H1 (cell line): Measurements from ENCODE around the gene ARID5B. TPM values are rescaled to one million over a fixed set of nuclear protein-coding genes. Genes with fewer than 3 reads are reported as not detected.

Experiments used
- CTCF ChIA-PET: fragments of 300-600 bp; sonication (Branson Sonifier 250); formaldehyde crosslinking; loops from one replicate; lab custom pipeline; 2021; ENCODE audit not compliant: partially characterized antibody; lab: Charles Lee
- POLR2A ChIA-PET: fragments of 300-600 bp; sonication (Branson Sonifier 250); formaldehyde crosslinking; loops from one replicate; lab custom pipeline; 2021; ENCODE audit warnings: inconsistent platforms; ENCODE audit not compliant: partially characterized antibody; lab: Charles Lee
- DNase-seq, 2 experiments: peaks; one replicate each; pipeline versions ENCODE4 v3.0.0 to v3.0.0-alpha.2; 2010 to 2022; ENCODE audit warnings: low spot score in 2 of 2, low read depth in 1 of 2, mixed read lengths in 1 of 2
- FAIRE-seq: peaks from 2 replicates; lab custom pipeline; 2011; peaks lifted over from hg19 to GRCh38; lab: Jason Lieb, UNC
- H2AFZ ChIP-seq: 2 replicates; pipeline ENCODE4 v1.8.1; 2012; ENCODE audit warnings: low read length, inconsistent platforms
- H2AK5ac ChIP-seq: 2 replicates; pipeline ENCODE4 v1.6.1; 2013; ENCODE audit warnings: low read depth, low read length
- H2BK120ac ChIP-seq: replicated peaks from 2 replicates; pipeline ENCODE3; 2013; ENCODE audit warnings: low read depth, low read length, inconsistent platforms
- H2BK12ac ChIP-seq: 2 replicates; pipeline ENCODE4 v1.6.1; 2013; ENCODE audit warnings: low read depth, low read length
- H2BK15ac ChIP-seq: 2 replicates; pipeline ENCODE4 v1.6.1; 2013; ENCODE audit warnings: low read length
- H2BK20ac ChIP-seq: 2 replicates; pipeline ENCODE4 v1.6.1; 2013; ENCODE audit warnings: low read length
- H2BK5ac ChIP-seq: 2 replicates; pipeline ENCODE4 v1.6.1; 2013; ENCODE audit warnings: low read depth, low read length
- H3K14ac ChIP-seq: 2 replicates; pipeline ENCODE4 v1.6.1; 2013; ENCODE audit warnings: inconsistent platforms; ENCODE audit not compliant: insufficient read length
- H3K18ac ChIP-seq: 2 replicates; pipeline ENCODE4 v1.6.1; 2013; ENCODE audit warnings: low read length; ENCODE audit errors: extremely low read depth
- H3K23ac ChIP-seq: 2 replicates; pipeline ENCODE4 v1.6.1; 2013; ENCODE audit warnings: inconsistent platforms; ENCODE audit not compliant: insufficient read length
- H3K23me2 ChIP-seq: 2 replicates; pipeline ENCODE4 v1.6.1; 2013; ENCODE audit warnings: low read depth, low read length
- H3K27ac ChIP-seq: 2 replicates; pipeline ENCODE4 v1.6.1; 2011; ENCODE audit warnings: low read depth, low read length, inconsistent platforms
- H3K27me3 ChIP-seq, 4 experiments: replicated peaks in 1 of 4; 1 replicate in 1 of 4; 2 replicates in 3 of 4; pipeline versions ENCODE4 v1.6.1 to v1.8.1; 2011 to 2013; ENCODE audit warnings: low read length in 3 of 4, mild to moderate bottlenecking in 3 of 4, inconsistent platforms in 2 of 4, mixed read lengths in 2 of 4, moderate library complexity in 1 of 4; ENCODE audit not compliant: control insufficient read depth in 3 of 4, insufficient read depth in 3 of 4; ENCODE audit errors: extremely low read depth in 1 of 4
- H3K36me3 ChIP-seq, 4 experiments: 2 replicates each; pipeline versions ENCODE4 v1.6.1 to v1.8.1; 2011 to 2013; ENCODE audit warnings: mild to moderate bottlenecking in 4 of 4, low read length in 3 of 4, moderate library complexity in 2 of 4, control low read depth in 1 of 4, inconsistent platforms in 1 of 4; ENCODE audit not compliant: insufficient read depth in 4 of 4, control insufficient read depth in 2 of 4
- H3K4ac ChIP-seq: replicated peaks from 2 replicates; pipeline ENCODE3; 2013; ENCODE audit warnings: low read length, low read depth, mixed read lengths, inconsistent platforms; ENCODE audit not compliant: insufficient read length
- H3K4me1 ChIP-seq, 4 experiments: replicated peaks in 1 of 4; 1 replicate in 1 of 4; 2 replicates in 3 of 4; pipeline versions ENCODE4 v1.6.1 to v1.8.1; 2011 to 2013; ENCODE audit warnings: low read length in 3 of 4, inconsistent platforms in 2 of 4, mixed read lengths in 1 of 4; ENCODE audit not compliant: insufficient read depth in 4 of 4, control insufficient read depth in 3 of 4
- H3K4me2 ChIP-seq, 2 experiments: 2 replicates each; pipeline versions ENCODE4 v1.6.1 to v1.8.1; 2011 to 2013; ENCODE audit warnings: low read depth in 2 of 2, low read length in 2 of 2, control low read depth in 1 of 2, inconsistent platforms in 1 of 2, mild to moderate bottlenecking in 1 of 2; ENCODE audit not compliant: insufficient read depth in 1 of 2
- H3K4me3 ChIP-seq, 4 experiments: fragments of 200-600, 300-600 bp in 1 of 4; sonication (generic), shearing (Covaris generic), sonication (Bioruptor Twin) in 1 of 4; 2 replicates each; pipeline versions ENCODE4 v1.5.1 to v1.8.1; 2011 to 2016; ENCODE audit warnings: low read length in 4 of 4, low read depth in 3 of 4, control low read depth in 2 of 4, inconsistent platforms in 2 of 4, mild to moderate bottlenecking in 2 of 4, mixed read lengths in 1 of 4, moderate library complexity in 1 of 4; ENCODE audit not compliant: insufficient read depth in 2 of 4; ENCODE audit errors: extremely low read depth in 1 of 4
- H3K56ac ChIP-seq: replicated peaks from 2 replicates; pipeline ENCODE3; 2013; ENCODE audit warnings: low read depth, mild to moderate bottlenecking, mixed read lengths, low read length, inconsistent platforms; ENCODE audit not compliant: insufficient read length
- H3K79me1 ChIP-seq: 2 replicates; pipeline ENCODE4 v1.6.1; 2013; ENCODE audit warnings: low read depth, low read length, control low read depth
- H3K79me2 ChIP-seq, 2 experiments: 2 replicates each; pipeline versions ENCODE4 v1.6.1 to v1.8.1; 2012 to 2013; ENCODE audit warnings: low read length in 2 of 2, mild to moderate bottlenecking in 2 of 2, inconsistent platforms in 1 of 2; ENCODE audit not compliant: insufficient read depth in 2 of 2, control insufficient read depth in 1 of 2
- H3K9ac ChIP-seq, 4 experiments: replicated peaks in 1 of 4; 1 replicate in 1 of 4; 2 replicates in 3 of 4; pipeline versions ENCODE4 v1.6.1 to v1.8.1; 2011 to 2013; ENCODE audit warnings: low read depth in 3 of 4, low read length in 3 of 4, control low read depth in 2 of 4, mild to moderate bottlenecking in 2 of 4, moderate library complexity in 2 of 4, inconsistent platforms in 1 of 4; ENCODE audit errors: extremely low read depth in 1 of 4
- H3K9me3 ChIP-seq, 2 experiments: 2 replicates each; pipeline versions ENCODE4 v1.6.1 to v1.8.1; 2012 to 2013; ENCODE audit warnings: mild to moderate bottlenecking in 2 of 2, moderate library complexity in 2 of 2, control low read depth in 1 of 2, inconsistent platforms in 1 of 2, low read depth in 1 of 2, low read length in 1 of 2, mixed read lengths in 1 of 2; ENCODE audit not compliant: insufficient read depth in 2 of 2
- H4K20me1 ChIP-seq, 2 experiments: replicated peaks in 1 of 2; 2 replicates each; pipeline versions ENCODE3 to v1.8.1; 2011 to 2013; ENCODE audit warnings: inconsistent platforms in 2 of 2, low read length in 2 of 2, mild to moderate bottlenecking in 1 of 2; ENCODE audit not compliant: insufficient read depth in 2 of 2, control insufficient read depth in 1 of 2
- H4K5ac ChIP-seq: 2 replicates; pipeline ENCODE4 v1.6.1; 2013; ENCODE audit warnings: low read length, low read depth, mixed read lengths, inconsistent platforms; ENCODE audit not compliant: insufficient read length
- H4K8ac ChIP-seq: 2 replicates; pipeline ENCODE4 v1.8.0; 2013; ENCODE audit warnings: mild to moderate bottlenecking, moderate library complexity, low read length, inconsistent platforms; ENCODE audit not compliant: insufficient read depth; ENCODE audit errors: extremely low read depth
- H4K91ac ChIP-seq: replicated peaks from 2 replicates; pipeline ENCODE3; 2013; ENCODE audit warnings: low read length, mixed read lengths, inconsistent platforms; ENCODE audit not compliant: insufficient read length
- BCL11A ChIP-seq, 2 experiments: IDR thresholded peaks; one replicate each; pipeline ENCODE4 v1.6.1; 2011; ENCODE audit warnings: low read depth in 2 of 2, low read length in 2 of 2, mild to moderate bottlenecking in 2 of 2
- CHD2 ChIP-seq: IDR thresholded peaks from 2 replicates; pipeline ENCODE4 v1.6.1; 2012; ENCODE audit warnings: low read length, improper control_type of control experiment
- CTBP2 ChIP-seq: IDR thresholded peaks from 2 replicates; pipeline ENCODE4 v1.7.0; 2011; ENCODE audit warnings: borderline replicate concordance, mild to moderate bottlenecking, moderate library complexity, mixed read lengths, low read length; ENCODE audit not compliant: insufficient read depth, insufficient read length
- KDM4A ChIP-seq: IDR thresholded peaks from one replicate; pipeline ENCODE4 v1.7.1; 2012; ENCODE audit warnings: low read depth, mild to moderate bottlenecking, moderate library complexity, low read length, inconsistent platforms; ENCODE audit not compliant: severe bottlenecking
- NANOG ChIP-seq: IDR thresholded peaks from 2 replicates; pipeline ENCODE4 v1.6.1; 2011; ENCODE audit warnings: low read length, low read depth, mild to moderate bottlenecking, inconsistent platforms; ENCODE audit not compliant: insufficient read depth, poor library complexity, severe bottlenecking
- NRF1 ChIP-seq: IDR thresholded peaks from 2 replicates; pipeline ENCODE4 v1.6.1; 2011; ENCODE audit warnings: mild to moderate bottlenecking, low read depth, low read length, improper control_type of control experiment
- PHF8 ChIP-seq: fragments of 200-600 bp; sonication (generic); conservative IDR thresholded peaks from 2 replicates; pipeline ENCODE4 v1.7.1; 2012; ENCODE audit warnings: low read depth, mild to moderate bottlenecking, inconsistent platforms, low read length, moderate library complexity
- POU5F1 ChIP-seq: IDR thresholded peaks from 2 replicates; pipeline ENCODE4 v1.6.1; 2011; ENCODE audit warnings: low read depth, mild to moderate bottlenecking, low read length, moderate library complexity
- RFX5 ChIP-seq: IDR thresholded peaks from 2 replicates; pipeline ENCODE4 v1.6.1; 2011; ENCODE audit warnings: low read depth, low read length, improper control_type of control experiment, borderline replicate concordance
- SAP30 ChIP-seq: fragments of 300-600 bp; sonication (generic); IDR thresholded peaks from 2 replicates; pipeline ENCODE4 v1.7.1; 2012; ENCODE audit warnings: low read length, moderate library complexity, mild to moderate bottlenecking, inconsistent platforms; ENCODE audit not compliant: insufficient read depth, insufficient replicate concordance
- SIN3A ChIP-seq, 2 experiments: IDR thresholded peaks in 1 of 2; conservative IDR thresholded peaks in 1 of 2; 2 replicates each; pipeline ENCODE4 v1.6.1; 2011 to 2012; ENCODE audit warnings: low read length in 2 of 2, improper control_type of control experiment in 1 of 2, low read depth in 1 of 2, mild to moderate bottlenecking in 1 of 2
- SP1 ChIP-seq: IDR thresholded peaks from 2 replicates; pipeline ENCODE4 v1.6.1; 2011; ENCODE audit warnings: low read depth, low read length
- SUZ12 ChIP-seq: fragments of 200-600 bp; sonication (generic); IDR thresholded peaks from 2 replicates; pipeline ENCODE4 v1.6.1; 2012; ENCODE audit warnings: mild to moderate bottlenecking, inconsistent platforms, low read length, moderate library complexity, mixed read lengths
- YY1 ChIP-seq: IDR thresholded peaks from 2 replicates; pipeline ENCODE4 v1.6.1; 2011; ENCODE audit warnings: low read depth, mild to moderate bottlenecking, low read length
- WGBS, 2 experiments: shearing (Covaris generic) in 1 of 2; methylation state at CpG; one replicate each; pipeline versions ENCODE4 v1.1.6 to v1.1.7; 2013 to 2015; ENCODE audit warnings: low lambda C conversion rate in 2 of 2, mixed read lengths in 2 of 2, inconsistent platforms in 1 of 2, low coverage in 1 of 2, missing lambda C conversion rate in 1 of 2; ENCODE audit not compliant: insufficient replicate concordance in 2 of 2, insufficient coverage in 1 of 2, insufficient read length in 1 of 2; ENCODE audit errors: extremely low coverage in 1 of 2, missing lambda C conversion rate in 1 of 2; 5-methylcytosine and 5-hydroxymethylcytosine counted together
- polyA plus RNA-seq, 7 experiments: library from polyadenylated mRNA; depleted of rRNA in 3 of 7; stranded (reverse) in 5 of 7; unstranded in 2 of 7; fragments of >200 nt in 5 of 7; fragments of 200-250 nt in 2 of 7; gene quantifications; 1 replicate in 5 of 7; 2 replicates in 1 of 7; 4 replicates in 1 of 7; pipeline versions ENCODE4 v1.2.1 to v1.2.3, GENCODE V29; 2011 to 2013; ENCODE audit warnings: missing spikeins in 2 of 7, mixed read lengths in 2 of 7
- total RNA-seq: library from RNA; stranded (reverse); fragmentation: NEBNext Ultra II Directional; extraction: Animal tissue kit (Norgen Biotek cat#: 25700); gene quantifications from 2 replicates; pipeline ENCODE4 v1.2.1, GENCODE V29; 2021

ARID5B gene
- total and polyA plus RNA-seq, 2 of the 8 experiments (the other 6 are each of a cell fraction or from before 2014, with no cell fraction given) = 0.21 to 1.1 TPM

DNA sequence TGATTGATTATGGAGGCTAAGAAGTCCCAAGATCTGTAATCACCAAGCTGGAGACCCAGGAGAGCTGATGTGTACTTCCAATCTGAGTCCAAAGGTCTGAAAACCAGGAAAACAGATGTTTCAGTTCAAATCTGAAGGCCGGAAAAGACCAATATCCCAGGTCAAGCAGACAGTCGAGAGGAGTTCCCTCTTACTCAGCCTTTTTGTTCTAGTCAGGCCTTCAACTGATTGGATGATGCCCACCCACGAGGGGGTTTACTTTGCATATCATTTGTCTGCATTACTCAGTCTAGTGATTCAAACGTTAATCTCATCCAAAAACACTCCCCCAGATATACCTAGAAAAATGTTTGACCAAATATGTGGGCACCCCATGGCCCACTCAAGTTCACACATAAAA, 7.4 kb upstream of the ARID5B start:
- Histone ChIP-seq H3K4me3 (no peak overlapping the region), H3K23me2 (peaks cover 8% of the 10 kb centered on the region; the same call in 1 of the 2 replicates), H2BK20ac (no peak overlapping the region), H3K27ac (no peak overlapping the region), H3K79me1 (no peaks in the 10 kb centered on the region), H3K14ac (no peak overlapping the region), H3K79me2 (no peaks in the 10 kb centered on the region), H4K8ac (no peak overlapping the region), H2BK5ac (no peak overlapping the region), H3K9ac (no peak overlapping the region), H2BK15ac (no peak overlapping the region), H4K20me1 (no peaks in the 10 kb centered on the region), H3K27me3 (peaks cover 5 to 24% (median 22%) of the 10 kb centered on the region in 4 experiments), H4K5ac (no peak overlapping the region), H2BK120ac (no peak overlapping the region), H3K23ac (no peak overlapping the region), H3K56ac (no peak overlapping the region), H3K9me3 (no peaks in the 10 kb centered on the region), H4K91ac (no peak overlapping the region), H2AFZ (no peak overlapping the region), H3K36me3 (no peaks in the 10 kb centered on the region), H3K4ac (no peak overlapping the region), H2BK12ac (no peak overlapping the region), H2AK5ac (no peak overlapping the region), H3K4me1 (peaks cover 0 to 4% (median 3%) of the 10 kb centered on the region in 4 experiments; a peak in 3 of 7 replicates), H3K18ac (no peak overlapping the region), H3K4me2 (no peak overlapping the region)
- ChIA-PET CTCF (interaction anchor here (1.5 kb wide), 1 partner anchor 73 kb away, joined by 3 read pairs; no protein-coding TSS in a partner anchor), POLR2A (no interaction called here)
- DNase-seq = no peak
- 86% methylated on average over 4 of the region's 4 CpGs; no CpG with 5 or more reads in 1 of the 2 experiments for WGBS, 2 experiments
- FAIRE-seq = no peak
- TF ChIP-seq SAP30 (no peak), SP1 (no peak), YY1 (no peak), PHF8 (no peak), SIN3A (conservative IDR thresholded peaks at IDR 0.05 in 1 of 2, IDR thresholded peaks at IDR 0.05 in 1 of 2; ENCODE audit: low read depth in 1 of 2, low read length in 2 of 2) (no peak), POU5F1 (no peak), NANOG (no peak), CTBP2 (no peak), NRF1 (no peak), BCL11A (IDR thresholded peaks at IDR 0.05; ENCODE audit: low read depth in 2 of 2, low read length in 2 of 2) (no peak), KDM4A (no peak), CHD2 (no peak), SUZ12 (no peak), RFX5 (no peak)
